DMS114 treated with DMSO at 0.1 percent for 48 hours (cell line): ENCODE data around the gene TTLL12.
"Not testable (repeated sequence)": the region's sequence is repeated elsewhere in the genome, so short reads cannot be mapped to it uniquely, and the experiment has no call there.

Source experiments
- DNase-seq: peaks from one replicate; lab custom pipeline; 2025; ENCODE audit not compliant: unreplicated experiment; lab: John Stamatoyannopoulos, UW

TTLL12 gene

DNA sequence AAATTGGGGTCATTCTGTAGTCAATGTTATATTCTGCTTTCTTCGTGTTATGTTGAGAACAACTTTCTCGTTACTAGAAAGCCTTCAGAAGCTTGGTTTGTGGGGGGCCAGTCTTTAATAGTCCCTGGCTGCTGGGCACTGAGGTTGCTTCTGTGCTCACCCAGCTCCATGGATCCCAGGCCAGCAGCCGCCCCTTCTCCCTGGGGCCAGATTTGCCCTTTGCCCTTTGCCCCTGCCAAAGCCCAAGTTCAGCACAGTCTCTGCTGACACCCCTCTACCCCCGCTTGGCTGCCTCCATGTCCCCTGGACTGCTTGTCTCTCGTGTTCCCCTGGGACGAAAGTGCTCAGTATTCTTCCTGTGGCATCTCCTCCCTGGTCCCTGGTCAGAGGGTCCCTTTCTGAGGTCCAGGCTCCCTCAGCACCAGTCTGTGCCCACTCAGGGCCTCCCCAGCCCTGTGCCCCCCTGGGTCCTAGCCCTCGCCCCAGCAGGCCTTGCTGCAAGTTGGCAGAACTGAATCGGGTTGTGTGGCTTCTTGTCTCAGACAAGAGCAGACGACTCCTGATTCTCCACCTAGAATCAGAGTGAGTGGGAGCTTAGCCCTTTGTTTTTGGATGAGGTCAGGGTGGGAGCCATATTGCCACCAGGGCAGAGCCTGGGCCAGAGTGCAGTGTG is 28.9 kb downstream of the TTLL12 start:
- no peak for DNase-seq

DNA sequence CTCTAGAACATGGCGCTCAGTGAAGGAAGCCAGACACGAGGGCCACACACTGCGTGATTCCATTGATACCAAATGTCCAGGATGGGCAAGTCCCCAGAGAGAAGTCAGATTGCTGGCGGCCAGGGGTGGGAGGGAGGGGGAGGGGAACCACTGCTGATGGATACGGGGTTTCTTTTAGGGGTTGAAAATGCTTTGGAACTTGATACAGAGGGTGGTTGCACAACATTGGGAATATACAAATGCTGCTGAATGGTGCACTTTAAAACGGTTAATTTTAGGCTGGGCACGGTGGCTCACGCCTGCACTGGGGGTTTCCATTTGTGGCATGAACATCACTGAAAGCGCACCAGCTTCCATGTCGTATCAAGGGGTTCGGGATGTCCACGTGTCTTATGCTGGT is 30.5 kb downstream of the TTLL12 start:
- DNase-seq = no peak

DNA sequence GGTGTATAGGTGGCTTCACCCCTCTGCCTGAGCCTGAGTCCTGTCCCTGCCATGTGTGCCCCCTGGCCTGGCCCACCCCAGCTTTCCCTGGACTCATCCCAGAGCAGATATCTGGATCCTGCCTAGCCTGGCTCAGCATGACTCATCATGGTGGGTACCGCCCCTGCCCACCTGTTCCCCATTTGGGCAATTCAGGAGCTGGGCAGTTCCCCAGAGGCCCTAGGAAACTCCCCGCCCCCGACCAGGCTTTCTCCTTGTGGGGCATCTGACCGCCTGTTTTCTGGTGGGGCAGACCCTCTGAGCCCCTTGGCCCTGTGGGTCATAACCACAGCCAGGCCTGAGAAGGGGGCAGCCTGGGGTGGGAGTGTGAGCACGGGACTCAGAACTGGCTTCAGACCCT is 31.1 kb downstream of the TTLL12 start:
- no peak for DNase-seq

DNA sequence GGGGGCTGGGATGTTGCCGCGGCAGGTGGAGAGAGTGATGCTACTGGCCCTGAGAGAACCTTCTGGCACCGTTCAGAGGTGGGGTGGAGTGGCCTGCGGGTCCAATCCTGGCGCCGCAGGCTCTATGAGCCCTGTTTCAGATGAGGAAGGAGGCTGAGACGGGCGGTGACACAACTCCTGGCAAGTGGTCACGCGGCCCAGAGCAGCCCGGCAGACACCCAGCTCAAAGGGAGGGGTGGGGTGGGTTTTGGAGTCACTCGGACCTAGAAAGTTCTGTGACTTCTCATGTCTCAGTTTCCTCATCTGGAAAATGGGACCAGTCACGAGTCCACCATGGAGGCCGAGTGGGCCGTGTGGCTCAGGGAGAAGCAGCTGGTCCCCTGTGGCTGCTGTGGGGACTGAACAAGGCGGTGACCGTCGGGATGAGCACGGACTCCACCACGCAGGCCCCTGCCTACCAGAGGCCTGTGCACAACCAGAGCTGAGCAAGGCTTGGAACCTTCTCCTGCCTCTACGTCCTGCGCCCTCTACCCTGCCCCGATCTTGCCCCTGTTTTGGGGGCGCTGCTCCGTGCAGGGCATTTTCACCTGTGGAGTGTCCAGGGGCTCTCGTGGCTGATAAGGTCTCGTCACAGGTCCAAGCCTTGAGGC is 31.9 kb downstream of the TTLL12 start:
- no peak for DNase-seq

GRCh38 chr22:43153899-43154298 is 33.0 kb downstream of the TTLL12 start:
- DNase-seq = no peak

- DNase-seq = no peak
These were observed 34.4 kb downstream of the TTLL12 start for GRCh38 chr22:43152357-43153071.

DNA sequence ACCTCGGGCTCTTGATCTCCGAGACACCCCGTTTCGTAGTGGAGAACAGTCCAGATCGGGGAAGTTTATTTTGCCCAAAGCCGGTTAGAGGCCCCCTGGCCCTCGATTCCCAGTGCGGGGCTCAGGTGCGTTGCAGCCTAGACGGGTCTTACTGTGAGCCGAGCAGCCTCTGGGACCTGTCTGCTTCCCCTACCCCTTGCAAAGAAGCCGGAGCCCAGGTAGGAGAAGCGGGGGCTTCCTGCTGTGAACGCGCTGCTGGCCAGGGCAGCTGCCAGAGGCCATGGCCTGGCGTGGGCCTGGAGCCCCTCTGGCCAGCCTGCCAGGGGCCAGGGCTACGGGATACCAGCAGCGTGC is 35.0 kb downstream of the TTLL12 start:
- DNase-seq = no peak

DNA sequence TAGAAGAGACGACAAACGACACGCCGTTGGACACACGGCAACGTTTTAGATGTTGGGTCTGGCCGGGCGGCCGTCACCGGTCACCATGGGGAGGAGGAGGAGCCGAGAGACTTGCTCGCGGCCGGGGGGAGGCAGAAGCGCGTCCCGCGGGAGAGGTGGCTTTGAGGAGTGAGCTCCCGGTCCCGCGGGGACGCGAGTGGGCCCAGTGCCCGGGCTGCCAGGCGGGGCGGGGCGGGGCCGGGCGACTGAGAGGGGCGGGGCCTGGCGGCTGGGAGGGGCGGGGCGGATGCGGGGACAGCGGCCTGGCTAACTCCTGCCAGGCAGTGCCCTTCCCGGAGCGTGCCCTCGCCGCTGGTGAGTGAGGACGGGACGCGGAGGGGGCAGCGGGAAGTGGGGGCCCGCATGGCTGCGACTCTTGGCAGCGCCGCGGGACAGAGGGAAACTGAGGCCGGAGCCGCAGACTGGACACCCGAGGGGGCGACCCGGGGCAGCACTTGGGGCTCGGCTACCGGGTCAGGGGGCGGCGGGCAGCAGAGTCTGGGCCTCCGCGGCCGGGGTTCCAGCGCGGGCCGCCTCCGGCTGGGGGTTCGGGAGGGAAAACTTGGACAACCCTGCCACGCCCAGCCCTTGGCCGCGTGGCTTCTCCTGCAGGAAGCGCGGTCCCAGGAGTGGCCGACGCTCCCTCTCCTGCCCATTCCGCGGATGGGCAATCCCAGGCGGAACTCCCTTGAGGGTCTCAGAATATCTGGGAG is 35.5 kb downstream of the TTLL12 start, which contains the start of gene TSPO:
TSS of gene TSPO (plus strand) at position 309 of the 752 bp plus-strand sequence. CDS start 7,680 bp downstream, outside the sequence.
- peak; percentile 18 for DNase-seq

DNA sequence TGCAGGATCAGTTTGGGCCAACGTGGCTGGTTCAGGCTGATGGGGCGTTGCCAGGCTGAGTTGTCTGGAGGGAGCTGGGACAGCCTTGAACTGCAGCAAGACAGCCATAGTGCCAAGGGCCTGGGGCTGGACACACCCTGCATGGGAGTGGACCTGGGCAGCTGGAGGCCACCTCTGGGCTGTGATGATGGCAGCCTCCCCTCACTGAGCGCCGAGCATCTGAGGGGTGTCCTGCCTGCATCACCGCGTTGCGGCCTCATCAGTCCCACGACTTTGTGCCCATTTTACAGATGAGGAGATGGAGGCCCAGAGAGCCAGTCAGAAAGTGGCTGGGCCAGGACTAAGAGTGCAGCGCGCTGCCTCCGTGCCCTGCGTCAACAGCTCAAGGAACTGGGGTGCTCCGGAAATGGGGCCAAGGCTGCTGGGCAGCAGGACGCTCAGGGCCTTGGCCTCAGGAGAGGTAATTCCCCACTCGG is 36.2 kb downstream of the TTLL12 start:
- DNase-seq = no peak

DNA sequence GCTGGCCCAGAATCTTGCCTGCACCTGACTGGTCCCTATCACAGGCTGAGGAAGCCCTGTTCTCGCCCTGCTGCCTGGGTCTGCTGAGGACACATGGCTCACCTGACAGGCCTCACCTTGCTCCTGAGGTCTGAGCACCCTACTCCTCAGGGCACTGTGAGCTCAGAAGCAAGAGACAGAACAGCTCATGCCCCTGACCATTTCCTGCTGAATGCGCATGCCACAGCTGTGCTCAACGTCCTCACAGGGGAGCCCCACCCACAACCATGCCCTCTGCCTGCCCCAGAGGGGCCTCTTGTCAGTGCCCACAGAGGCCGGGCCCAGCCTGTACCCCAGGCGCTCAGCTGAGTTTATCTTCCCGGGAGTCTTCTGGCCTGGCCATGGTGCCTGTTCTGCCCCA is 38.4 kb downstream of the TTLL12 start:
- DNase-seq = no peak

GRCh38 chr22:43147821-43148220 is 39.1 kb downstream of the TTLL12 start:
- no peak for DNase-seq

- DNase-seq = not testable (repeated sequence)
These were observed 40.6 kb downstream of the TTLL12 start for GRCh38 chr22:43146332-43146731.

- not testable (repeated sequence) for DNase-seq
These were observed 41.6 kb downstream of the TTLL12 start for GRCh38 chr22:43145371-43145770.

GRCh38 chr22:43144949-43145348 is 42.0 kb downstream of the TTLL12 start:
- no peak for DNase-seq

DNA sequence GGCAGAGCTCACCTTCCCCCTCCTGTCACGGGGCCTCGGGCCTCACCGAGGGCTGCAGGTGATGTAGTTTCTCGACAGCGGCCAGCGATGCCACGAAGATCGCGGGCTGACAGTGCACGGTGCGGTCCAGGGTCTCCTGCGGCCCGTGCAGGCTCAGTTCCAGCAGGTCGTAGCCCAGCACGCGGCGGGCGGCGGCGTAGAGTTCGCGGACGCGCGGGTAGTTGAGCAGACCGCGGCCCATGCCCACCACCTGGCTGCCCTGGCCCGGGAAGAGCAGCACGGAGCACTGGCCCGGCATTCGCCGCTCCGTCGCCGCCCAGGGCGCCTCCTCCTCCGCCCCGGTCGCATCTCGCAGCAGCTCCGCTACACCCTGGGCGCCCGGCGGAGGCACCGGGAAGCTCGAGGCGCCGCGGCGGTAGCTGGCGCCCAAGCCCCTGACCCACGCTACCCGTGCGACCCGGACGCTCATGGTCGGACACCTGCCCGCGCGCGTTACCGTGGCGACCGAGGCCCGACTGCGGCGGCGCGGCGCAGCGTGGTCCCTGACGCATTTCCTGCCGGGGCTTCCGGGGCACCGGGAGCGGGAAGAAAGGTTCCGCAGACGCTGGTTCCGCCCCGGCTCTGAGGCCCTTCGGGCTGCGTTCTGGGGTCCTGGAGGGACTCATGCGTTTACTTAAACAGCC is 43.9 kb downstream of the TTLL12 start, which contains the start of gene MCAT:
TSS of gene MCAT (minus strand) at position 519 of the 683 bp plus-strand sequence. CDS start at position 469, 50 bp downstream.
- peak; percentile 54 for DNase-seq

GRCh38 chr22:43136801-43137200 is 50.1 kb downstream of the TTLL12 start:
- DNase-seq = no peak

DNA sequence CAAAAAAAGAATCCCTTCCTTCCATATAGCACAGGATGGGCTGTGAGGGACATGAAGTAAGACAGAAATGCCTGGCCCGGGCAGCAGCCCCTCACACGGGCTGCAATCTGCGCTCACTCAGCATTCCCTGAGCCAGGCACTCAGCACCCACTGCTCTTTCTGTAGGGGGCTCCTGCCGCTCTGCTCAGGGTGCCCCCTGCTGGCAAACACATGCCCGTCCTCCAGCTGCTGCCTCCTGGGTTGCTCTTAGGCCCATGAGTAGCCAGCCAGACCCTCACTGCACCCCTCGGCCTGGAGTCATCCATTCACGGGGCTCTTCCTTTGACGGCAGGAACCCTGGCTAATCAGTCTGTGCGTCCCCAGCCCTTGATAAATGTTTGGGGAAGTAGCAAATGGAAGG is 50.7 kb downstream of the TTLL12 start:
- peak; percentile 7 for DNase-seq

GRCh38 chr22:43135565-43135964 is 51.4 kb downstream of the TTLL12 start:
- DNase-seq = no peak

- no peak for DNase-seq
These were observed 52.4 kb downstream of the TTLL12 start for GRCh38 chr22:43134553-43134952.

DNA sequence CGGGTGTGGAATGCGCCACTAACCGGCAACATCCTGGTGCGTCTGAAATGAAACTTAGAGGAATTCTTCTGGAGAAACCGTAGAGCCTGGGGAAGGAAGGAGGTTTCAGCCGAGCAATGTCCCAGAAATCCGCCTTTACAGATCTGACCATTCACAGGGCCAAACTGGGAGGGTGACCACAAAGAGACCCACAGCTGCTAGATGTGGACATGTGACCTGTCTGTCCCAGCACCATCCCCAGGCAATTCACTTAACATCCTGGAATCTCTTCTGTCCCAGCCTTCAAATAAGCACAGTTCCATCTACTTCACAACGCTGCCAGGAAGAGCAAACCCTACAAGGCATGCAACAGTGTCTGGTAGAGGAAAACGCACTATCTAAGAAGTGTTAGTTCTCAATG is 53.5 kb downstream of the TTLL12 start:
- no peak for DNase-seq
